Muscle of arm (tissue), 14 donors: ENCODE measurements around the gene POU2F2. TPM values are rescaled to one million over a fixed set of nuclear protein-coding genes. Genes with fewer than 3 reads are reported as not detected.

ENCODE experiments used
- DNase-seq: peaks from one replicate; pipeline ENCODE4 v3.0.0-alpha.2; 2013
- long read RNA-seq, 11 donors: transcript quantifications; one replicate each; lab custom pipeline, GENCODE V29; 2026
- polyA plus RNA-seq, 12 donors: library from polyadenylated mRNA; unstranded; fragments of 120-200 nt; gene quantifications; one replicate each; pipeline ENCODE4 v1.2.1, GENCODE V29; 2013; ENCODE audit not compliant: insufficient read length in 12 of 12

POU2F2 gene
- 1 to 10 TPM in 10 of 12 donors, under 1 TPM in 1, not detected in 1; 0.92 to 6.1 (median 1.4) TPM for polyA plus RNA-seq
- long read RNA-seq, donor 1 = 0 reads
- long read RNA-seq, donor 2 = 0 reads
- long read RNA-seq, donor 3 = 0 reads
- long read RNA-seq, donor 4 = 0 reads
- long read RNA-seq, donor 5, partial matches to known transcripts = 13 of 14 reads
- long read RNA-seq, donor 5, other reads (novel, unspliced or antisense) = 0 of 14 reads
- long read RNA-seq, donor 6 = 0 reads
- long read RNA-seq, donor 7 = 0 reads
- long read RNA-seq, donor 8 = 0 reads
- long read RNA-seq, donor 9 = 0 reads
- long read RNA-seq, donor 10 = 0 reads
- long read RNA-seq, donor 11 = 0 reads

DNA sequence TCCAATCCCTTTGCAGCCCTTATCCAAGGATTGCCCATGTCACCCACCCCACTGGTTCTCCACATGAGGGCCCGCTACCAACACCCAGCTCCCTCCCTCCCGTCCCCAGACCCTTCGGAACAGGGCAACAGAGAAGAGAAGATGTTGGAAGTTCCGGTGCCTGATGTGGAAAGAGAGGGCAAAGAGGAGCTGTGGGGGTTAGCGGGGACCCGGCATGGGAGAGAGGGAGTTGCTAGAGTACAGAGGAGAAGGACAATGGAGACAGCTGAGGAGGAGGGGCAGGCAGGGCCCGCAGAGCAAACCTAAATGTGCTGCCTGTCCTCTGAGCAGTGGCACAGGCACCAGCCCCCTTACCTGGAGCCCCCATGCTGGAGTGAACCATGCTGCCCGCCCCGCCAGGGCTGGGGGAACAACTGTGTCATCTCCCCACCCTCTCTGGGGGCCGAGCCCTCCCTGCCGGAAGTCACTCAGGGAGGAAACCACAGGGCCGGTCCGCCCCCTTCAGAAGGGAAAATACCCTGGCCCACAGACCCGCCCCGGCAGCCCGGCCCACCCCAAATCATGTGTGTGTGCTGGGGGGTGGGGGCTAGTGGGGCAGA lies at the start of gene POU2F2:
Gene POU2F2 (minus strand): TSS at position 417 of the 599 bp plus-strand sequence. CDS start 35 bp downstream, at position 382.
- DNase-seq = no peak

DNA sequence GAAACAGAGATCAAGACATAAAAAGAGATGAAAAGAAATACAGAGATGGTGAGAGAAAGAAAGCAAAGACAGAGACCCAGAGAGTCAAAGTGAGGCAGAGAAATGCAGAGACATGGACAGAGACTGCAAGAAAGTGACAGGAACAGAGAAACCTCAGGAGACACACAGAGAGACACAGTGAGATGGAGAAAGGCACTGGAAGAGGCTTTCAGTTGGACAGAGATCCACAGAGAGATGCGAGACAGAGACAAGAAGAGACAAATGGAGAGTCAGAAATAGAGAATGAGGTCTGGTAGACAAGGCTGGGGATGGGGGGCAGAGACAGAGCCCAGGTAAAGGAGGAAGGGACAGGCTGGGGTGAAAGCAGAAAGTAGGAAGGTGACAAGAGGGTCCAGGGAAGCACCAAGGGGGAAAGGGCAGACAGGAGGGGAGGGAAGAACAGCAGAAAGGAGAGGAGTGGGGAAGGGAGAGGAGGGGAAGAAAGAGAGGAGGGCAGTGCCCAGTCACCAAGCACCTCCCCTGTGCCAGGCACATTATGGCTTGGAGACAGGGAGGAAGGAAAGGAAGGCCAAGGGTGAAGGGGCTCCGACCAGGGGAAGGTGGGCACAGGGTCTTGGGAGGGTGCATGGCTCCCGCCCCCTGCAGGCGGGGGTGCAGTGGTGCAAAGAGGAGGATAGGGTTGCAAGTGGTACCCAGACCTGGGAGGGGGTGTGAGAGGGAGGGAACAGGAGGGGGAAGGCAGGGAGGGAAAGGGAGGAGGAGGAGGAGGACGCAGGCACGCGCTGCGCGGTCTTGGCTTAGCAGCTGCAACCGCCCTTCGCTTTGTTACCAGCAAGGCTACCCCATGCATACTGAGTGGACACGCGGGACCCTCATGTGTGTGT lies 46.8 kb upstream of the POU2F2 start:
- no peak for DNase-seq

DNA sequence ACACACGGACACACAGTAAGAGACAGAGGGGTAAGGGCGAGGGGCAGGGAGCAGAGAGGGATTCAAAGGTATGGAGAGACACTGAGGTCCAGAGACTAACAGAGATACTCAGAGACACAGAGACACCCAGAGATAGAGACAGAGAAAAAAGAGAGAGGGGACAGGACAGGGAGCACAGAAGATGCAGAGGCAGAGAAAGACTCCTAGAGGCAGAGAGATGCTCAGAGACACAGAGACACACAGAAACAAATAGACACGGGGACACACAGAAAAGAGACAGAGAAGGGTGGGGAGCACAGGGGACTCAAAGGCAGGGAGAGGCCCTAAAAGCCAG lies 45.4 kb upstream of the POU2F2 start:
- no peak for DNase-seq

DNA sequence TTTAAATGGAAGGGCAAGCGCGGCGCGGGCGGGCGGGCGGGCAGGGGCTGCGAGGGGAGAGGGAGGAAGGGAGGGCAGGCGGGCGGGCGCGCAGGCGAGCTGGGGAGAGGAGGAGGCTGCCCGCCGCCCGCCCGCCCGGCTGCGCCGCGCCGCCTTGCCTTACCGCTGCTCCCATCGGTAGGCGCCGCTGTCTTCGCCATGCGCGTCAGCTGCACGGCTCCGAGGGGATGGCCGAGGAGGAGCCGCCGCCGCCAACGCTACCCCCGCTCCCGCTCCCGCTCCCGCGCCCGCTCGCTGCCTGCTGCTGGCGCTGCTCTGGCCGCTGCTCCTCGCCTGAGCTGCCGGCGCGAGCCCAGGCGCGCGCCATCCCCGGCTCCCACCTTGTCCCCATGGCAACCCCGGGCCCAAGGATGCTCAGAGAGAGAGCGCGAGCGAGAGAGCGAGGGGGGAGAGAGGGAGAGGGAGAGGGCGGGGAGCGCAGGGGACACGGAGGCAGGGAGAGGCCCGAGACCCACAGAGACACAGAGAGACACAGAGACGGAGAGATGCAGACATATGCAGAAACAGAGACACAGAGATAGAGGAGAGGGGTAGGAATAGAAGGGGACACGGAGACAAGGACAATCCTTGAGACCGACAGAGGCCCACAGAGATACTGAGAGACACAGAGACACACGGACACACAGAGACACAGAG lies 44.9 kb upstream of the POU2F2 start:
- peak; percentile 55 for DNase-seq

DNA sequence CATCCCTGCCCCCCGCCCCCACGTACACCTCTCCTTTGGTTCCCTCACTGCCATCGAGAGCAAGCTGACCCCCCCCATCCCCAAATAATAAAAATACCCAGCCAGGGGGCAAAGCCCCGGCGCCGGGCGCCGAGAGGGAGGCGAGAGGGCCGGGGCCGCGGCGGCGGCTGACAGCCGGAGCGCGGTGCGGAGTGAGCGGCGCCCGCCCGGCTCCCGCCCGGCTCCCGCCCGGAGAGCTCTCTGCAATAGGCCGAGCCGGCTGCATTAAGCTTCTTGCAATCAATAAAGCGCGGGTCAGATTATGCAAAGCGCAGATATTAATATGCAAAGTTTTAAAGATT lies 44.4 kb upstream of the POU2F2 start:
- no peak for DNase-seq

DNA sequence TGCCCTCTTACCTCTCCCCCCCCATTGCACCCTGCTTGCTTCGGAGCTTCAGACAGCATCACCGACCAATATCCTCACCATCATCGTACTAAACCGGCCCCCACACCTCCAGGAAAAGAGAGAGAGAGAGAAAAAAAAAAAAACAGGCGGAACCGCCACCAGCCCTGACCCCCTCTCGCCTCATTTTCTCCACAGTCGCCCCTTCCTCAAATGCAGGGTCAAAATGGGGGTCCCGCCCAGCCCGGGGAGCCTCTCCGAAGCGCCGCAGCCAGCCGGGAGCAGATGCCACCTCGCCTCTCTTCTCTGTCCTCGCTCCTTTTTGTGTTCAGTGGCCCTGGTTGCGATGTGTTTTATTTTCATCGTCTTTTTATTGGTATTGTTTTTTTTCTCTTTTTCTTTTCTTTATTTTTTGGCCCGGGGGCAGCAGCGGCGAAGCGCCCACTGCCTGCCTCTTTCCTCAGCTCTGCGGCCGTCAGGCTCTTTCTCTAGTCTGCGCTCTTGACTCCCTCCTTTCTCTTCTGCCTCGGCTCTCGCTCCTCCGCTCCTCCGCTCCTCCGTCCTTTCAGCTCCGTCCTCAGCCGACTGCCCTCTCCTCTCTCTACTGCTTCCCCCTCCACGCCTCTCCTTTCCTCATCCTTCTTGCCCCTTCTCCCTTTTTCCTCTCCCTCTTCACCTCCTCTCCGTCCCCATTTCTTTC lies 43.9 kb upstream of the POU2F2 start:
- no peak for DNase-seq

DNA sequence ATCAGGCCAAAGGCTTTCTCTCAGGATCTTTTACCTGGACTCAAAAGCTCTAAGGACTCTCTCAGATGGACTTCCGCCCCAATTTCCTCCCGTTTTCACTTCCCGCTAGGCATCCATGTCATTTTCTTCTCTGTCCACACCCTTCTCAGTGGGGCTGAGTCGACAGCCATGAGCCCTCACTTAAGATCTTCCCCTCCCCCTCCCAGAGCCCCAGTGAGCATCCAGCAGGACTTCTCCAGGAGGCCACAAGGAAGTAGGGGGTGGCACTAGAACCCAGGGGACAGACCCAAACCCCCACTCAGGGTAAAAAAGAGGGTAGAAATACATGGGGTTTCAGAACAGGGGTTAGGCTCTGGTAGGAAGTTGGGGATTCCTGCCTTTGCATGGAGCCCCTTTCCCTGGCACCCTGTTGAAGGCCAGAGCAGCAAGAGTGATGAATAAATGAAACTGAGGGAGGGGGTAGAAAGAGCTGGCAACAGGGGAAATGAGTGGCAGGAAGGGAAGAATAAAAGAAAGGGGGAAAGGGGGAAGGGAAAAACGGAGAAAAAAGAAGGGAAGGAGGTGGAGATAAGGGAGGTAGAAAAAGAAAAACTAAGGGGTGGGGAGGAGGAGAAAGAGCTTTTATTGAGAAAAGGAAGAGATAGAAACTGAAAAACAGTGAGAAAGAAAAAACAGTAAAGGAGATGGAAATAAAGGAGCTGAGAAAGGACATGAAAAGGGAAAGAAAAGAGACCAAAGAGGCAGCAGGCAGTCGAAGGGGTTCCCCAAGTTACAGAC lies 42.9 kb upstream of the POU2F2 start:
- DNase-seq = no peak

DNA sequence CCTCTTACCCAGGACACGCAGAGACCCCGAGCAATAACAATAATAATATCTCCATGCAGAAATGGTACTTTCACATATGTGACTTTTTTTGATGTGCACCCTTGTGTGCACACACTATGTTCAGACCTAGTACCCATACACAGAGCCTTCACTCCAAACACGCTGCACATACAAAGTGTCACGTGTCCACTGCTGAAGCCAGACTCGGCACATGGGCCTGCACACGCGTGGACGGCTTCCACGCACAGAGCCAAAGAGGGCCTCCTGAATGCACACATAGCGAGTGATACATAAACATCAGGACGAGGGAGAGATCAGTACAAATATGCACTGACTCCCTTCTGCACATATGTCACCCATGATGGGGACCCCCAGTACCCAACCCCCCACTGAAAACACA lies 41.9 kb upstream of the POU2F2 start:
- no peak for DNase-seq

DNA sequence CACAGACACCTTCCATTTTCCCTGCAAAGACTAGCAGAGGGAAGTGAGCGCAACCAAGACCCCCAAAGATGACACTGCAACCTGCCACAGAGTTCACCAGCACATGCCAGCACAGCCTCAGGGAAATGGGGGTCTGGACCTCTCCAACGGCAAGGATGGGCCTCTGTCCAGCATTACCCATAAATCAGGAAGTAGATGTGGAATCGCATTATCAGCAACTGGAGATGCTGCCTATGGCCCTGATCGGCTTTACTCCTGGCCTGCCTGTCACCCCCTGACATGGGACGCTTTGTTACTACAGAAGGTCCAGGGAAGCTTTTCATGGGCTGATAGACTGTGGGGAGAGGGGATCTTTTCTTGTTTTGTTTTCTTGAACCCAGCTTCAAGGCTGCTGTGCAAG lies 41.4 kb upstream of the POU2F2 start:
- no peak for DNase-seq

DNA sequence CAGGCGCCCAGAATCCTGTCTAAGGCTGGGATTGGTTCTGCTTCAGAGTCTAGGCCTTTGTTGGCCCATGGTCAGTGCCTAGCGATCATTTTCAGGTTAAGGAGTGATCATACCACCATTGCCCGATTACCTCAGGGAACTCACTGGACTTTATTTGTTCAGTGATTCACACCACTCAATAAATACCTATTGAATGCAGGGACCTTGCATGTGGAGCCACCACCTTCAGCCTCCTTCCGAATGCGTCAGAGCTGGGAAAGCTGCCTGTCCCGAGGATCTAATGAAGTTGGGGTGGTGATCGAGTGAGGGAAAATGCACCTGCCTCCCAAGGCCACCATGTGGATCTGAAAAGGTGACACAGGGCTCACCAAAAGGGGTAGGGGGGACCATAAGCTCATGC lies 40.0 kb upstream of the POU2F2 start:
- no peak for DNase-seq

DNA sequence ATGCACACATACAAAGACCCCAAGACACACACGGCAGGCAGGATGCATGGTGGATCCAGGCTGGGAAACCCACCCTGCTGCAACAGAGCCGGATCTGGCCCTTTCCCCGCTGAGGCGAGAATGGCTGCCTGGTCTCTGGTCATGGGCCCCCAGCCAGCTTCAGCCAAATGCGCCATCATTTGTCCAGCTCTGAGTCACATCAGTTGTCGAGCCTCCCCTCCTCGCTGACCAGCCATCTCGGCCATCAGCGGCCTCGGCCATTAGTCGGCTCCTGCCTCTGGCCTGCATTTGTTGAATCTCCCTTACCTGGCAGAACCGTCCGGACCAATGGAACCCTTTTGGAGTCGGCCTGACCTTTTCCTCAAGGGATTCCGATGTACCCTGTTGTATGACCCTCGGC lies 38.5 kb upstream of the POU2F2 start:
- no peak for DNase-seq

DNA sequence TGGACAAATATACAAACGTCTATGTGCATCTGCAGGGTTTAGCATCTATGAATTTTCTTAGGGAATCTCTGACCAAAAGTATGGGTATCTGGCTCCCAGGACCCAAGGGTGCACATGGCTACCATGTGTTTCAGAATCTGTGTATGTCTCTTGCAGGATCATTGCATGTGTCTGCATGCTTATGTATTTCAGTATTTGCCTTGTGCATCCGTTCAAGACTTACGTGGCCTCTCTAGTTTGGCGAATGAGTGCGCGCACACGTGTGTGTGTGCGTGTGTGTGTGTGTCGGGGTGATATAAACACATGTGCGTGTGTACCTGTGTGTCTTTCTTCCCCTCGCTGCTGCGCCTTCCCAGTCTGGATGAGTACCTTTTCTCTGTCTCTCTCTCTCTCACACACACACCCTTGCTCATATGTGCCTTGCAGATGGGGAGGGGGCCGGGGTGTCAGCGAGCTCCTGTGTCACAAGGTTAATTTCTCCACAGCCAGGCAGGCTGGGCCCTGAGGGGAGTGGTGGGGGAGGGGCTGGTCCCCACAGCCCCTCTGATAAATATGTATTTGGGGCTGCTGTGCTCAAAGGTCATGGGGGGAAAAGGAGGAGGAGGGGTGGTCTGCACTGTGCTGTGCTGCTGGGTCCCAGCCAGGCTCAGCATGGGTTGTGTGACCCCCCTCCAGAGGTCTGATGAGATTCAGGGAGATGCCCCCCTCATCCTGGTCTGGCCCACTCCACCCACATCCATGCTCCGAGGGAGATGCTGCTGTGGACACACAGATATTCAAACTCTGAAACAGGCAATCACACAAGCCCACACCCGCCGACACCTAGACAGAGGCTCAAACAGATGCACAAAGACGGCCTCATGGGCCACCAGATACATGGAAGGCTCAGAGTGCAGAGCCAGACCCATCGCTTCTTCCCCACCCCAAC lies 37.5 kb upstream of the POU2F2 start:
- no peak for DNase-seq

DNA sequence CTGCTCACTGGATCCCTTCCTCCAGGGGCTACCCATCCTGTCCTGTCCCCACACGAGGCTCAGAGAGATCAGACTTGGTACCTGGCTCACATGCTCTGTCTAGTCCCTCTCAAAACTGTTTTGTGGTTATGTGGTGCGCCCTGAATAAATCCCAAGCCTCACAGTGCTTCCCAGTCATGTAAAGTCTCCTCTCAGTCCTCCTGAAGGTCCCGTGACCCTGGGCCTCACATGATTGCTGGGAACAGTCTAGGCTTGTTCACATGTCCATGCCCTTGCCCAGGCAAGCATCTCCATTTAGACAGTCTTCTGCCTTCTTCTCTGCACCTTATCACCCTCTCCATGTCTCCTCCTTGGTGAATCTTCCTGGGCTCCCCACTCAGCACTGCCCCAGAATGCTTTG lies 36.0 kb upstream of the POU2F2 start:
- no peak for DNase-seq

DNA sequence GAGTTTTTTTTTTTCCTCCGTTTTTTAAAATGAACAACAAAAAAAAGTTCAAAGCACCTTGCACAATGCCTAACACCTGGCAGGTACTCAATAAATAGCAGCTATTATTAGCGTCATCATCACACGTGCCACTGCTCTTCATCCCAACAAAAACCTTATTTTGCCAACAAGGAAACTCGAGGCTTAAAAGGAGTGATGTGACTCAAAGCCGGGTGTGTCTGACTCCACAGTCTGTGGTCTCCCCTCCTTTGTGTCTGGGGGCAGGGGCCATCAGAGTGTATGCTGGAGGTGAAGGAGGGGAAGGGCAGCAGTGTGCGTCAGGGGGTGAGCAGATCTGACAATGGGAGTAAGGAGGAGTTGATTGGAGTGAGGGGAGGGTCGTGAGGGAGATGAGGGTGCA lies 34.1 kb upstream of the POU2F2 start:
- no peak for DNase-seq

DNA sequence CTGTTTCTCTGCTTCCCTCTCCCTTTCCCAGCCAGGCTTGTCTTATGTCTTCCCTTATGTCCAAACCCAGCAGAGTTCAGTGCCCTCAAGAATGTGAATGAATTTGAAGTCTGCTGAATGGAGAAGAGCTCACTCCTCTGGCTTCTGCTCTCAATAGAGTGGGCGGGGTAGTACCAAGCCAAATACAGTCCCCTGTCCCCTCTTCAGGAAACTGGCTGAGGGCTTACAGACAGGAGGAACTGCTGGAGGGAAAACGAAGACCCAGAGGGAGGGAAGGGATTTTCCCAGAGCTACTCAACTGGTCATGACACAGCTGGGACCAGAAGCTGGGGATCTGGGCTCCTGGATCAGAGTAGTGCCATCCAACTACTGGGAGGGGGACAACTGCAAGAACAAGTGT lies 32.9 kb upstream of the POU2F2 start:
- no peak for DNase-seq

DNA sequence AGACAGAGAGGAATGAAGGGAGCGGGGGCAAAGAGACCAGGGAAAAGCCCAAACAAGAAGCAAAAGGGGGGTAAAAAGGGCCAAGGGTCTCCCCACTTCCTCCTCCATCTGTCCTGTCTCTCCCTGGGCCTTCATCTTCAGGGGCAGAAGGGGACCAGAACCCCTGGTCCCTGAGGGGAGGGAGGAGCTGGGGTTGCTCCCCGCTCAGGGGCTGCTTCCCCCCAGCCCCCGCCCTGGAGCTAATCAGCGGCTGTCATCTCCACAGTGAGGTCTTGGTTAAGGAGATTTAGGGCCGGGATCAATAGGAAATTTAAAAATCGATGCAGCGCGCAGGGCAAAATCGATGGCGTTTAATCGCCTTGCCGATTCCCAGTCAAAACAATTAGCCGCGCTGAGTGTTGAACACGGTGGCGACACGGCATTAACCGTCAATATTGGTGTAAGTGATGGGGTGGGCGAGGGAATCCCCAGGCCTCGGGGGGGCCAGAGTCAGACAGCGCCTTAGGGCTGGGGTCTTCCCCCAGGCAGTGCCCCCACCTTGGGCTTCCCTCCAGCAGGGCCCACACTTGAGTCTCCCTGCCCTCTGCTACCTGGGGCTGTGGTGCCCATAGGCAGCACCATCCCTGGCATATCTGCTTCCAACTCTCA lies 29.5 kb upstream of the POU2F2 start:
- DNase-seq = no peak

DNA sequence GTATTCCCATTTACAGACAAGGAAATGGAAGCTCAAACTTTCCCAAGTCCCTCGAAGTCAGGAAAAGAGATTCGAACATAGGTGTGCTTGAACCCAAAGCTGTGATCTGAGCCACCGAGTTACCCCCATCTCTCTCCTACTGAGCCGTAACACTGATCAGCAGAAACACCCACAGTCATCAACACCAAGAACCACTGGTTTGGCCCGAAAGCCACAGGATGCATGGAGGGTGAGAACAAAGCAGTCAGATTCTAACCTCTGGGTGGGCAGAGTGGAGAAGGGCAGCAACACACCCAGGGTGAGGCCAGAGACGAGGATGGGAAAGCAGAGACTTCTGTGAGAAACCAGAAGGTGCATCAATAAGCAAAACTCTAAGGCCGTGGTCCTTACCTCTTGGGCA lies 27.7 kb upstream of the POU2F2 start:
- DNase-seq = no peak

DNA sequence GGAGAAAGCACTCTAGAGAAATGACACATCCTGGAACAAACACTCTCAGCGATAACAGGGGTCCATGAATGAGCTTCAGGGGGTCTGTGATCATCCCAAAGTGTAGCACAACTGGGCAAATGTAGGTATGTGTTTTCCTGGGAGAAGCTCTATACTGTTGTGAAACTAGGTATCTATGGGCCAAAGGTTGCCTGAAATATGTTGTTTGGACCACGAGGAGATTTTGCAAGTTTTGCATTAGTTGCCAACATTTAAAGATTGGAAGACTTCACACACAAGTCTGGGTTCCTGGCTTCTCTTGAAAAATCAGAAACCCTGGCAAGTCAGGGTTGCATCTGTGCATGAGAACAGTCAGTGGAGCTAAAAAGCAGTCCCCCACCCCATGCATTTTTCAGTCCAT lies 26.7 kb upstream of the POU2F2 start:
- DNase-seq = no peak

DNA sequence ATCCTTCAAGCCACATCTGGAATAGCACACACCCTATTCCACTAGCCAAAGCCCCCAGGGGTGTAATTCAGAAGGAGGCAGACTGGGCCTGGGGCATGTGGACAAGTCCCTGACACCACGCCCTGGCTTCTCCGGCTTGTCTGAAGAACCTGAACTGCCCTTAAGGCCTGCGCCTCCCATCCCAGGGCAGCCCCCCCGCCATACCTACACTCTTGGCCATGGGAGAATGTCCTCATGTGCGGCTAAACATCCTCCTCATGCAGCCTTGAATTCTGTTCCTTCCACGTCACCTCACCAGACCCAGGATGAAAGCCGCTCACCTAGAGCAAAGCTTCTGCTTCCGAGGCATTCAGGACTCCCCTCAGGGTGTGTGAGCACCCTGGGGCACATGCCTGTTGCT lies 24.3 kb upstream of the POU2F2 start:
- DNase-seq = no peak
